Liver (tissue), 9 donors: ENCODE data around the gene NDUFS5. TPM values are rescaled to one million over a fixed set of nuclear protein-coding genes. Genes with fewer than 3 reads are reported as not detected.
A peak's percentile ranks its signal among the peaks of the same experiment; 100 is the strongest.

Experiments
- DNase-seq: peaks from one replicate; pipeline ENCODE4 v3.0.0-alpha.2; 2017; ENCODE audit warnings: low spot score
- H3K27ac ChIP-seq, 2 donors: one replicate each; pipeline ENCODE4 v1.7.0; 2013; ENCODE audit warnings: inconsistent platforms in 2 of 2, low read length in 2 of 2, control low read depth in 1 of 2, low read depth in 1 of 2, mild to moderate bottlenecking in 1 of 2
- H3K27me3 ChIP-seq, 4 donors: one replicate each; pipeline versions ENCODE4 v1.6.1 to v1.7.0; 2013; ENCODE audit warnings: low read length in 3 of 4, inconsistent platforms in 1 of 4, mild to moderate bottlenecking in 1 of 4, moderate library complexity in 1 of 4; ENCODE audit not compliant: control insufficient read depth in 4 of 4, insufficient read depth in 4 of 4
- H3K36me3 ChIP-seq, 4 donors: one replicate each; pipeline versions ENCODE4 v1.6.1 to v1.7.0; 2013; ENCODE audit warnings: low read length in 3 of 4, mild to moderate bottlenecking in 3 of 4, low read depth in 1 of 4, moderate library complexity in 1 of 4; ENCODE audit not compliant: control insufficient read depth in 4 of 4, insufficient read depth in 3 of 4
- H3K4me1 ChIP-seq, 4 donors: one replicate each; pipeline versions ENCODE4 v1.6.1 to v1.7.0; 2013; ENCODE audit warnings: low read length in 3 of 4, mild to moderate bottlenecking in 3 of 4, moderate library complexity in 1 of 4; ENCODE audit not compliant: control insufficient read depth in 4 of 4, insufficient read depth in 4 of 4
- H3K4me3 ChIP-seq, 3 donors: one replicate each; pipeline versions ENCODE4 v1.6.1 to v1.7.0; 2013; ENCODE audit warnings: low read length in 3 of 3, control low read depth in 1 of 3, low read depth in 1 of 3, mild to moderate bottlenecking in 1 of 3
- H3K9ac ChIP-seq, 2 donors: one replicate each; pipeline ENCODE4 v1.7.0; 2013; ENCODE audit warnings: low read length in 2 of 2, mild to moderate bottlenecking in 2 of 2, moderate library complexity in 2 of 2, control low read depth in 1 of 2, low read depth in 1 of 2
- H3K9me3 ChIP-seq, 4 donors: one replicate each; pipeline versions ENCODE4 v1.6.1 to v1.7.0; 2013; ENCODE audit warnings: low read length in 3 of 4; ENCODE audit not compliant: control insufficient read depth in 4 of 4
- CTCF ChIP-seq: fragments of 150-350 bp; IDR thresholded peaks from 2 replicates; pipeline ENCODE4 v1.5.1; 2017; ENCODE audit warnings: improper control_type of control experiment, low read depth, low read length; ENCODE audit not compliant: missing input control
- EGR1 ChIP-seq, 2 donors: IDR thresholded peaks; 2 replicates each; pipeline ENCODE4 v1.6.1; 2016 to 2018; ENCODE audit warnings: antibody characterized with exemption in 2 of 2, low read depth in 2 of 2
- FOXA1 ChIP-seq: IDR thresholded peaks from 2 replicates; pipeline ENCODE4 v1.6.1; 2016; ENCODE audit warnings: antibody characterized with exemption
- FOXA2 ChIP-seq: IDR thresholded peaks from 2 replicates; pipeline ENCODE4 v1.6.1; 2016; ENCODE audit warnings: antibody characterized with exemption
- GABPA ChIP-seq, 2 donors: IDR thresholded peaks in 1 of 2; conservative IDR thresholded peaks in 1 of 2; 2 replicates each; pipeline ENCODE4 v1.6.1; 2016; ENCODE audit warnings: antibody characterized with exemption in 2 of 2, mild to moderate bottlenecking in 1 of 2, moderate library complexity in 1 of 2
- HNF4A ChIP-seq, 2 donors: conservative IDR thresholded peaks; 2 replicates each; pipeline ENCODE4 v1.6.1; 2016; ENCODE audit warnings: antibody characterized with exemption in 2 of 2, mild to moderate bottlenecking in 2 of 2
- HNF4G ChIP-seq: IDR thresholded peaks from 2 replicates; pipeline ENCODE4 v1.6.1; 2016; ENCODE audit warnings: antibody characterized with exemption
- JUND ChIP-seq, 2 donors: IDR thresholded peaks; 2 replicates each; pipeline ENCODE4 v1.6.1; 2016; ENCODE audit warnings: antibody characterized with exemption in 2 of 2
- NR2F2 ChIP-seq: IDR thresholded peaks from 2 replicates; pipeline ENCODE4 v1.6.1; 2016; ENCODE audit warnings: antibody characterized with exemption
- RAD21 ChIP-seq, 2 donors: IDR thresholded peaks; 2 replicates each; pipeline ENCODE4 v1.6.1; 2016; ENCODE audit warnings: antibody characterized with exemption in 2 of 2, mild to moderate bottlenecking in 2 of 2
- REST ChIP-seq: IDR thresholded peaks from 2 replicates; pipeline ENCODE4 v1.6.1; 2016; ENCODE audit warnings: antibody characterized with exemption, mild to moderate bottlenecking
- RXRA ChIP-seq, 2 donors: IDR thresholded peaks; 2 replicates each; pipeline ENCODE4 v1.6.1; 2017 to 2018; ENCODE audit warnings: antibody characterized with exemption in 2 of 2, mild to moderate bottlenecking in 1 of 2
- SP1 ChIP-seq: IDR thresholded peaks from 2 replicates; pipeline ENCODE4 v1.6.1; 2018; ENCODE audit warnings: antibody characterized with exemption, mild to moderate bottlenecking
- TAF1 ChIP-seq: conservative IDR thresholded peaks from 2 replicates; pipeline ENCODE4 v1.6.1; 2016; ENCODE audit warnings: antibody characterized with exemption, mild to moderate bottlenecking
- YY1 ChIP-seq: IDR thresholded peaks from 2 replicates; pipeline ENCODE4 v1.6.1; 2016; ENCODE audit warnings: antibody characterized with exemption, mild to moderate bottlenecking
- ZBTB33 ChIP-seq: IDR thresholded peaks from 2 replicates; pipeline ENCODE4 v1.6.1; 2016; ENCODE audit warnings: antibody characterized with exemption
- WGBS: extraction: QIAGEN DNeasy Blood & Tissue Kit; methylation state at CpG from one replicate; pipeline ENCODE4 v1.1.7; 2013; 5-methylcytosine and 5-hydroxymethylcytosine counted together
- polyA plus RNA-seq, 2 donors: library from polyadenylated mRNA; stranded (reverse) in 1 of 2; unstranded in 1 of 2; fragments of 200-250 nt in 1 of 2; fragments of >200 nt in 1 of 2; fragmentation: Nextera tagmentation in 1 of 2; extraction: Ambion mirVana in 1 of 2; gene quantifications; one replicate each; pipeline versions ENCODE4 v1.2.1 to v1.2.3, GENCODE V29; 2013 to 2015
- total RNA-seq, 2 donors: library from RNA; depleted of rRNA; stranded (reverse); fragments of >200 nt; gene quantifications; one replicate each; pipeline ENCODE4 v1.2.3, GENCODE V29; 2014
- TF ChIP-seq, protein P1 (sequence below): IDR thresholded peaks from 2 replicates; pipeline ENCODE4 v1.6.1; 2016; ENCODE audit warnings: antibody characterized with exemption
- TF ChIP-seq, protein P2 (sequence below): IDR thresholded peaks from 2 replicates; pipeline ENCODE4 v1.6.1; 2016; ENCODE audit warnings: antibody characterized with exemption
- donor health status: healthy.
- donor health status: healthy.
- donor health status: healthy.
- donor health status: healthy.
- donor health status: healthy.

The NDUFS5 gene
- total and polyA plus RNA-seq, 4 donors = 193 to 308 (median 236) TPM

DNA sequence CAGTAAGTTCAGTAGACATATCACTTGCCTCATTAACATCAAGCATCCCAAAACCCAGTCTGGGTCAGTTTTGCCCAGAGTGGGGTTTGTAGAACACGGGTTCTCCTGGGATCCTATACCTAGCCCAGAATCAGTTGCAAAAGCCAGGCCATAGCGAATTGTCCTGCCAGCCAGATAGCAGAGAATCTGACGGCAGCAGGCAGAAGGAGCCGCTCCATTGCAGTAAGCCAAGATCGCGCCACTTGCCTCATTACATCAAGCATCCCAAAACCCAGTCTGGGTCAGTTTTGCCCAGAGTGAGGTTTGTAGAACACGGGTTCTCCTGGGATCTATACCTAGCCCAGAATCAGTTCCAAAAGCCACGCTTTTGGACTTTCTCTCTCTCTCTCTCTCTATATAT, 19.1 kb downstream of the NDUFS5 start:
- no peaks in the 10 kb centered on the region for H3K4me1 ChIP-seq
- H3K9ac ChIP-seq = no peak overlapping the region
- peaks cover 2 to 29% (median 11%) of the 10 kb centered on the region in 4 donors for H3K36me3 ChIP-seq
- H3K4me3 ChIP-seq = no peak overlapping the region
- WGBS = 80% methylated on average over 8 of the region's 8 CpGs
- no peaks in the 10 kb centered on the region for H3K9me3 ChIP-seq
- no peaks in the 10 kb centered on the region for H3K27me3 ChIP-seq
- TF ChIP-seq FOXA1 = no peak
- no peak for TF ChIP-seq REST
- no peak for TF ChIP-seq JUND (IDR thresholded peaks at IDR 0.05)
- no peak for TF ChIP-seq HNF4G
- no peak for TF ChIP-seq SP1
- TF ChIP-seq YY1 = no peak
- no peak for TF ChIP-seq RXRA (IDR thresholded peaks at IDR 0.05)
- TF ChIP-seq, protein P1, sequence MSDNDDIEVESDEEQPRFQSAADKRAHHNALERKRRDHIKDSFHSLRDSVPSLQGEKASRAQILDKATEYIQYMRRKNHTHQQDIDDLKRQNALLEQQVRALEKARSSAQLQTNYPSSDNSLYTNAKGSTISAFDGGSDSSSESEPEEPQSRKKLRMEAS = no peak
- no peak for TF ChIP-seq GABPA (IDR thresholded peaks at IDR 0.05 in 1 of 2, conservative IDR thresholded peaks at IDR 0.05 in 1 of 2)
- TF ChIP-seq HNF4A (conservative IDR thresholded peaks at IDR 0.05) = no peak
- no peak for TF ChIP-seq EGR1 (IDR thresholded peaks at IDR 0.05; ENCODE audit: low read depth in 2 of 2)
- H3K27ac ChIP-seq = no peak overlapping the region
- DNase-seq = no peak

DNA sequence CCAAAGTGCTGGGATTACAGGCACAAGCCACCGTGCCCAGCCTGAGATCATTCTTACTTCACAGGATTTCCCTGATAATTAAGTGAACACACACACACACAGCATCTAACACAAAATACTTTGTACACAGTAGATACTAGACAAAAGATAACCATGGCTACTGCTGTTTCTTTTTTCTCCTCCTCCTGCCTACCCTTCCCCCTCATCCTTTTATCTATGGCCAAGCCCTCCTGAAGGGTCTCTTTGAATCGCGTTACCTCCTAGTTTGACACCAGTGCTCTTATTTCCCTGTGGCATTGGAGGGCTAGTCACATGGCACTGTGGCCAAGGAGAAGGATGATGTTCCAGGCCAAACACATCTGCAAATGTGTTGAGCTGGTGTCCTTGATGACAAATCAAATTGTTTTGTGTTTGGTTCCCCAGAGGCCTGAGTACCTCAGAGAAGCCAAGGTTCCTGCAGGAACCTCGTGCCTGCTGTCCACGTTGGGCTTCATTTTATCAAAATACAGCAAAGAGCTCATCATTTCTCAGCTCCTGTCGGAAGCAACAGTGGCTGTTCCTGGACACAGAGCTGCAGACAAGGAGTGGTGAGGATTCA, 20.6 kb downstream of the NDUFS5 start:
- Histone ChIP-seq H3K27ac (peak overlapping the region; percentile 25 to 70), H3K27me3 (no peaks in the 10 kb centered on the region), H3K9ac (no peak overlapping the region), H3K4me3 (no peak overlapping the region), H3K36me3 (peaks cover 1 to 19% (median 9%) of the 10 kb centered on the region in 4 donors), H3K9me3 (no peaks in the 10 kb centered on the region), H3K4me1 (no peaks in the 10 kb centered on the region)
- TF ChIP-seq HNF4A (conservative IDR thresholded peaks at IDR 0.05) = no peak
- no peak for TF ChIP-seq JUND (IDR thresholded peaks at IDR 0.05)
- TF ChIP-seq NR2F2 = no peak
- no peak for TF ChIP-seq TAF1
- no peak for TF ChIP-seq YY1
- no peak for TF ChIP-seq FOXA2
- TF ChIP-seq, protein P1 = no peak
- TF ChIP-seq RXRA (IDR thresholded peaks at IDR 0.05) = no peak
- TF ChIP-seq, protein P2, sequence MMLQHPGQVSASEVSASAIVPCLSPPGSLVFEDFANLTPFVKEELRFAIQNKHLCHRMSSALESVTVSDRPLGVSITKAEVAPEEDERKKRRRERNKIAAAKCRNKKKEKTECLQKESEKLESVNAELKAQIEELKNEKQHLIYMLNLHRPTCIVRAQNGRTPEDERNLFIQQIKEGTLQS = no peak
- TF ChIP-seq RAD21 (IDR thresholded peaks at IDR 0.05) = no peak
- TF ChIP-seq ZBTB33 = no peak
- TF ChIP-seq REST = no peak
- no peak for TF ChIP-seq FOXA1
- no peak for TF ChIP-seq SP1
- TF ChIP-seq CTCF = no peak
- TF ChIP-seq EGR1 (IDR thresholded peaks at IDR 0.05; ENCODE audit: low read depth in 2 of 2) = no peak
- no peak for TF ChIP-seq HNF4G
- DNase-seq = no peak
- WGBS = 87% methylated on average over 6 of the region's 6 CpGs
